Lower leg skin (tissue), 4 donors: ENCODE results near the gene NDC80. TPM values are rescaled to one million over a fixed set of nuclear protein-coding genes. Genes with fewer than 3 reads are reported as not detected.

ENCODE experiments used
- DNase-seq, 2 donors: peaks; one replicate each; pipeline ENCODE4 v3.0.0-alpha.2; 2019; ENCODE audit warnings: low spot score in 2 of 2
- H3K4me3 ChIP-seq: fragments of 200-600 bp; sonication (generic); 2 replicates; pipeline ENCODE4 v1.5.1; 2017; ENCODE audit warnings: mild to moderate bottlenecking, low read depth; ENCODE audit not compliant: poor library complexity, severe bottlenecking
- CTCF ChIP-seq, 3 donors: fragments of 450-650 bp; IDR thresholded peaks; one replicate each; pipeline ENCODE4 v1.5.1; 2016; ENCODE audit warnings: antibody characterized with exemption in 3 of 3, mild to moderate bottlenecking in 3 of 3, moderate library complexity in 2 of 3
- POLR2A ChIP-seq, 2 donors: fragments of 450-650 bp; IDR thresholded peaks; one replicate each; pipeline ENCODE4 v1.6.1; 2016 to 2017; ENCODE audit warnings: antibody characterized with exemption in 2 of 2, mild to moderate bottlenecking in 1 of 2, moderate library complexity in 1 of 2
- WGBS, 2 donors: methylation state at CpG; one replicate each; pipeline ENCODE4 v1.1.5; 2018; 5-methylcytosine and 5-hydroxymethylcytosine counted together
- intact Hi-C: fragments of 100-400 bp; cut with DNase I; formaldehyde crosslinking; loops from one replicate; pipeline ENCODE4 v1.15.0; 2023; ENCODE audit warnings: low total_unique reads
- total RNA-seq, 4 donors: library from RNA; depleted of rRNA; stranded (reverse); fragments of >200 nt; gene quantifications; one replicate each; pipeline ENCODE4 v1.1.0, GENCODE V29; 2016

NDC80 gene
- total RNA-seq, 4 donors from 2014 or later: 0.29 to 2.4 (median 1.4) TPM

- TF ChIP-seq CTCF (IDR thresholded peaks at IDR 0.05) (no peak), POLR2A (IDR thresholded peaks at IDR 0.05) (no peak)
- no peak for DNase-seq
- 74 to 79% methylated on average over 3 of the region's 3 CpGs for WGBS, 2 donors
- no peak overlapping the region for H3K4me3 ChIP-seq
- intact Hi-C loops: no loop called here
Measured at GRCh38 chr18:2589345-2590068, 18.1 kb downstream of the NDC80 start.

GRCh38 chr18:2590303-2590702 lies 18.9 kb downstream of the NDC80 start:
- intact Hi-C loops: no loop called here
- 87 to 91% methylated on average over 2 of the region's 2 CpGs for WGBS, 2 donors
- no peak overlapping the region for H3K4me3 ChIP-seq
- TF ChIP-seq CTCF (IDR thresholded peaks at IDR 0.05) (no peak), POLR2A (IDR thresholded peaks at IDR 0.05) (no peak)
- no peak for DNase-seq

GRCh38 chr18:2597639-2598038 lies 26.3 kb downstream of the NDC80 start:
- TF ChIP-seq CTCF (IDR thresholded peaks at IDR 0.05): no peak
- no peak for TF ChIP-seq POLR2A (IDR thresholded peaks at IDR 0.05)
- no peak for DNase-seq
- no peak overlapping the region for H3K4me3 ChIP-seq
- intact Hi-C loops: no loop called here
- 90% methylated on average over 5 of the region's 5 CpGs for WGBS, 2 donors

- intact Hi-C loops: no loop called here
- TF ChIP-seq POLR2A (IDR thresholded peaks at IDR 0.05): no peak
- no peak for TF ChIP-seq CTCF (IDR thresholded peaks at IDR 0.05)
Measured at GRCh38 chr18:2602844-2603243, 31.5 kb downstream of the NDC80 start.

GRCh38 chr18:2606335-2606734 lies 35.0 kb downstream of the NDC80 start:
- WGBS, 2 donors: 67 to 69% methylated on average over 2 of the region's 2 CpGs
- no peak overlapping the region for H3K4me3 ChIP-seq
- no peak for DNase-seq
- TF ChIP-seq CTCF (IDR thresholded peaks at IDR 0.05) (no peak), POLR2A (IDR thresholded peaks at IDR 0.05) (no peak)
- intact Hi-C loops: no loop called here

More at GRCh38 chr18:2602844-2603243, 31.5 kb downstream of the NDC80 start:
- DNase-seq: no peak
- no peak overlapping the region for H3K4me3 ChIP-seq

- intact Hi-C loops: no loop called here
- WGBS, 2 donors: 93 to 94% methylated on average over 2 of the region's 2 CpGs
- no peak for TF ChIP-seq POLR2A (IDR thresholded peaks at IDR 0.05)
- TF ChIP-seq CTCF (IDR thresholded peaks at IDR 0.05): no peak
Measured at GRCh38 chr18:2609604-2610003, 38.2 kb downstream of the NDC80 start.

More at GRCh38 chr18:2609604-2610003, 38.2 kb downstream of the NDC80 start:
- DNase-seq: no peak
- H3K4me3 ChIP-seq: no peak overlapping the region
